Lower leg skin (tissue), 3 donors: ENCODE results near the gene CRIP3.

Experiments used
- POLR2A ChIP-seq, 2 donors: fragments of 450-650 bp; IDR thresholded peaks; one replicate each; pipeline ENCODE4 v1.6.1; 2016 to 2017; ENCODE audit warnings: antibody characterized with exemption in 2 of 2, mild to moderate bottlenecking in 1 of 2, moderate library complexity in 1 of 2
- TF ChIP-seq, protein P1 (sequence below), 3 donors: fragments of 450-650 bp; IDR thresholded peaks; one replicate each; pipeline ENCODE4 v1.5.1; 2016; ENCODE audit warnings: antibody characterized with exemption in 3 of 3, mild to moderate bottlenecking in 3 of 3, moderate library complexity in 2 of 3

DNA sequence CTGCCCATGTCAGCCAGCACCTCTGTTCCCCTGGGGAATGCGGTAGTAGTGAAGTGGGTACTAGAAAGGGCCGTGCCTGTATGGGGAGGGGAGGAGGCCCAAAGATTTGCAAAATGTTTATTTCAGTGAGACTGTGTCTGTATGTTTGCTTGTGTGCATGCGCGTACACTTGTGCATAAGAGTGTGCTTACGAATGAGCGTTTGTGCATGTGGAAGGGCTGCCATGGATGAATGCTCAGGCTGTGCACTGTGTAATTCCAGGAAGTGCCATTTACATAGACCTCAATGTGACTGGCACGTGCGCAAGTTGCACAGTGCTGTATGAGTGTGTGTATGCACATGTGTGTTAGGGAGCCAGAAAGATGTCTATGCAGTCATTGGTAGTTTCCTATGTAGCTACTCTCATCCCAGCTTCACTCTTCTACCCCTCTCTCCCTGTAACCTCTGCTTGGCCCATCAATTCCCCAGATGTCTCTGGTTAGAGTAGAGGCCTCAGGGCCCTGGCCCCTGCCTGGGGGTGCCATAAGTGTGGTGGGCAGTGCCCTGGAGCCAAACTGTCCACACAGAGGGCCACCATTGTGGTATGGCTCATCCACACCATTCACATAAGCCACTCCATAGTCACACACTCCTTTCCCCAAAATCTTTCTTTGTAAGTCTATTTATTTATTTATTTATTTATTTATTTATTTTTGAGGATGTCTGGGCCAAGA is 37.4 kb downstream of the CRIP3 start:
- TF ChIP-seq, protein P1, sequence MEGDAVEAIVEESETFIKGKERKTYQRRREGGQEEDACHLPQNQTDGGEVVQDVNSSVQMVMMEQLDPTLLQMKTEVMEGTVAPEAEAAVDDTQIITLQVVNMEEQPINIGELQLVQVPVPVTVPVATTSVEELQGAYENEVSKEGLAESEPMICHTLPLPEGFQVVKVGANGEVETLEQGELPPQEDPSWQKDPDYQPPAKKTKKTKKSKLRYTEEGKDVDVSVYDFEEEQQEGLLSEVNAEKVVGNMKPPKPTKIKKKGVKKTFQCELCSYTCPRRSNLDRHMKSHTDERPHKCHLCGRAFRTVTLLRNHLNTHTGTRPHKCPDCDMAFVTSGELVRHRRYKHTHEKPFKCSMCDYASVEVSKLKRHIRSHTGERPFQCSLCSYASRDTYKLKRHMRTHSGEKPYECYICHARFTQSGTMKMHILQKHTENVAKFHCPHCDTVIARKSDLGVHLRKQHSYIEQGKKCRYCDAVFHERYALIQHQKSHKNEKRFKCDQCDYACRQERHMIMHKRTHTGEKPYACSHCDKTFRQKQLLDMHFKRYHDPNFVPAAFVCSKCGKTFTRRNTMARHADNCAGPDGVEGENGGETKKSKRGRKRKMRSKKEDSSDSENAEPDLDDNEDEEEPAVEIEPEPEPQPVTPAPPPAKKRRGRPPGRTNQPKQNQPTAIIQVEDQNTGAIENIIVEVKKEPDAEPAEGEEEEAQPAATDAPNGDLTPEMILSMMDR (IDR thresholded peaks at IDR 0.05) = no peak
- no peak for TF ChIP-seq POLR2A (IDR thresholded peaks at IDR 0.05)
